ENCODE results near the gene DGKI. TPM values are rescaled to one million over a fixed set of nuclear protein-coding genes. Genes with fewer than 3 reads are reported as not detected.
A peak's percentile ranks its signal among the peaks of the same experiment; 100 is the strongest.

The DGKI gene
- total and polyA plus RNA-seq, 2 of the 13 experiments (the other 11 are each of a cell fraction or from before 2014, with no cell fraction given): 0.09 to 0.17 TPM

- no peaks in the 10 kb centered on the region for H3K36me3 ChIP-seq (replicated peaks in 1 of 2; ENCODE audit: control insufficient read depth in 1 of 2, insufficient read depth in 2 of 2, low read length in 2 of 2)
- no peak overlapping the region for H3K4me3 ChIP-seq (replicated peaks in 1 of 3; ENCODE audit: insufficient read depth in 1 of 3, low read depth in 2 of 3, low read length in 3 of 3)
- H3K9ac ChIP-seq (ENCODE audit: insufficient read depth, low read depth, low read length): no peak overlapping the region
- H3K9me3 ChIP-seq (ENCODE audit: low read length): no peaks in the 10 kb centered on the region
- FAIRE-seq (no peak), DNase-seq (ENCODE audit: low spot score) (no peak), ATAC-seq (no peak)
- H3K27me3 ChIP-seq (ENCODE audit: control insufficient read depth in 1 of 2, insufficient read depth in 2 of 2, low read length in 2 of 2): peaks cover 0 to 8% of the 10 kb centered on the region in 2 experiments; a peak in 1 of 5 replicates
- H3K27ac ChIP-seq (ENCODE audit: extremely low read length, insufficient read depth, low read length): no peak overlapping the region
- no peaks in the 10 kb centered on the region for H3K79me2 ChIP-seq (ENCODE audit: insufficient read depth, low read length)
- POLR2A ChIA-PET: no interaction called here
- WGBS (ENCODE audit: low lambda C conversion rate): 5% methylated on average over 3 of the region's 3 CpGs
- H3K4me2 ChIP-seq (ENCODE audit: low read depth, low read length): no peak overlapping the region
- no peaks in the 10 kb centered on the region for H4K20me1 ChIP-seq (ENCODE audit: insufficient read depth, low read length)
- BruUV-seq (replicated peaks): no TSS peak
- H3K4me1 ChIP-seq (ENCODE audit: insufficient read depth, low read length): no peaks in the 10 kb centered on the region
- H2AFZ ChIP-seq (ENCODE audit: low read length): no peak overlapping the region
- in situ Hi-C loops (cut with HindIII; ENCODE audit: extremely low pct_ligation_motif_present, low pct_unique_long_range_greater_than_20kb): no loop called here
- intact Hi-C loops (cut with micrococcal nuclease; ENCODE audit: unreplicated experiment): no loop called here
- CTCF ChIA-PET (ENCODE audit: low intra/inter-chr PET ratio, low total read pairs): no interaction called here
- TF ChIP-seq ZNF446 (CRISPR knock-in tag; IDR thresholded peaks at IDR 0.05) (no peak), ZNF484 (CRISPR knock-in tag; IDR thresholded peaks at IDR 0.05; ENCODE audit: borderline replicate concordance, low read depth) (no peak), ATF7 (IDR thresholded peaks at IDR 0.05) (0 out of 2 replicates have a peak, but pooled peaks have one; percentile 17), ATF7 (CRISPR knock-in tag; IDR thresholded peaks at IDR 0.05) (no peak), ZNF44 (CRISPR knock-in tag; IDR thresholded peaks at IDR 0.05) (no peak)
These were observed 21.3 kb downstream of the DGKI start for GRCh38 chr7:137825489-137825888.

GRCh38 chr7:137820677-137821420 lies 25.9 kb downstream of the DGKI start:
- DNase-seq (ENCODE audit: low spot score) (no peak), FAIRE-seq (no peak), ATAC-seq (peak; percentile 45)
- no peak overlapping the region for H3K27ac ChIP-seq (ENCODE audit: extremely low read length, insufficient read depth, low read length)
- H3K9ac ChIP-seq (ENCODE audit: insufficient read depth, low read depth, low read length): no peak overlapping the region
- H3K79me2 ChIP-seq (ENCODE audit: insufficient read depth, low read length): no peaks in the 10 kb centered on the region
- no TSS peak for BruUV-seq (replicated peaks)
- H3K4me2 ChIP-seq (ENCODE audit: low read depth, low read length): no peak overlapping the region
- CTCF ChIA-PET (ENCODE audit: low intra/inter-chr PET ratio, low total read pairs): no interaction called here
- H3K4me3 ChIP-seq (replicated peaks in 1 of 3; ENCODE audit: insufficient read depth in 1 of 3, low read depth in 2 of 3, low read length in 3 of 3): no peak overlapping the region
- peaks cover 0 to 11% of the 10 kb centered on the region in 2 experiments; a peak in 1 of 5 replicates for H3K27me3 ChIP-seq (ENCODE audit: control insufficient read depth in 1 of 2, insufficient read depth in 2 of 2, low read length in 2 of 2)
- WGBS (ENCODE audit: low lambda C conversion rate): 4% methylated on average over 4 of the region's 8 CpGs
- no peaks in the 10 kb centered on the region for H3K9me3 ChIP-seq (ENCODE audit: low read length)
- no peak overlapping the region for H2AFZ ChIP-seq (ENCODE audit: low read length)
- intact Hi-C loops (cut with micrococcal nuclease; ENCODE audit: unreplicated experiment) (no loop called here), in situ Hi-C loops (cut with HindIII; ENCODE audit: extremely low pct_ligation_motif_present, low pct_unique_long_range_greater_than_20kb) (no loop called here)
- peaks cover 7% of the 10 kb centered on the region for H3K4me1 ChIP-seq (ENCODE audit: insufficient read depth, low read length)
- no peaks in the 10 kb centered on the region for H4K20me1 ChIP-seq (ENCODE audit: insufficient read depth, low read length)
- H3K36me3 ChIP-seq (replicated peaks in 1 of 2; ENCODE audit: control insufficient read depth in 1 of 2, insufficient read depth in 2 of 2, low read length in 2 of 2): no peaks in the 10 kb centered on the region
- POLR2A ChIA-PET: no interaction called here
- TF ChIP-seq NONO (IDR thresholded peaks at IDR 0.05): no peak
- no peak for TF ChIP-seq NONO (CRISPR knock-in tag; conservative IDR thresholded peaks at IDR 0.05)
- TF ChIP-seq ZNF451 (CRISPR knock-in tag; IDR thresholded peaks at IDR 0.05): no peak
- TF ChIP-seq ZXDC (CRISPR knock-in tag; IDR thresholded peaks at IDR 0.05): no peak
- TF ChIP-seq EED (CRISPR knock-in tag; IDR thresholded peaks at IDR 0.05): no peak
- no peak for TF ChIP-seq ZNF20 (CRISPR knock-in tag; IDR thresholded peaks at IDR 0.05)
- no peak for TF ChIP-seq GMEB1 (CRISPR knock-in tag; IDR thresholded peaks at IDR 0.05; ENCODE audit: borderline replicate concordance)
- no peak for TF ChIP-seq ZNF431 (CRISPR knock-in tag; IDR thresholded peaks at IDR 0.05; ENCODE audit: borderline replicate concordance, low read depth)
- TF ChIP-seq NFYC (CRISPR knock-in tag; IDR thresholded peaks at IDR 0.05): no peak
- no peak for TF ChIP-seq ZNF879 (CRISPR knock-in tag; IDR thresholded peaks at IDR 0.05)
- no peak for TF ChIP-seq HOXA9 (CRISPR knock-in tag; IDR thresholded peaks at IDR 0.05; ENCODE audit: borderline replicate concordance)
